Activated CD4-positive, alpha-beta T cell treated with anti-CD3 and anti-CD28 coated beads for 36 hours (primary cell): ENCODE results near the gene INHBB. TPM values are rescaled to one million over a fixed set of nuclear protein-coding genes. Genes with fewer than 3 reads are reported as not detected.

ENCODE experiments used
- ATAC-seq: fragments of 200-7000 bp; cut with Tn5 transposase; one replicate; pipeline ENCODE4 v1.10.0; 2021; ENCODE audit warnings: mild to moderate bottlenecking, moderate library complexity
- CTCF ChIA-PET: fragments of 350-600 bp; sonication (Branson Sonifier 250); formaldehyde crosslinking; loops from one replicate; lab custom pipeline; 2021; ENCODE audit warnings: antibody characterized with exemption; lab: Charles Lee
- POLR2A ChIA-PET: fragments of 350-600 bp; sonication (Branson Sonifier 250); formaldehyde crosslinking; loops from one replicate; lab custom pipeline; 2021; ENCODE audit warnings: antibody characterized with exemption, inconsistent platforms; lab: Charles Lee
- DNase-seq: peaks from one replicate; pipeline ENCODE4 v3.0.0-alpha.2; 2020
- H3K27ac Mint-ChIP-seq: one replicate; pipeline ENCODE4 v1.8.0; 2021; ENCODE audit warnings: mixed read lengths
- H3K27me3 Mint-ChIP-seq: one replicate; pipeline ENCODE4 v1.8.0; 2021; ENCODE audit warnings: mixed read lengths
- H3K36me3 Mint-ChIP-seq: one replicate; pipeline ENCODE4 v1.8.0; 2021; ENCODE audit warnings: low read depth, mixed read lengths
- H3K4me1 Mint-ChIP-seq: one replicate; pipeline ENCODE4 v1.8.0; 2021; ENCODE audit warnings: mixed read lengths
- H3K4me3 Mint-ChIP-seq: one replicate; pipeline ENCODE4 v1.8.0; 2021; ENCODE audit warnings: mild to moderate bottlenecking, moderate library complexity, mixed read lengths
- H3K9me3 Mint-ChIP-seq: one replicate; pipeline ENCODE4 v1.8.0; 2021; ENCODE audit warnings: low read depth, mixed read lengths
- intact Hi-C, 2 experiments: fragments of 100-400 bp; cut with DNase I in 1 of 2; cut with micrococcal nuclease in 1 of 2; formaldehyde crosslinking; loops; one replicate each; pipeline versions ENCODE4 v1.14.2 to v1.15.1; 2022 to 2024; cut with DNase I, micrococcal nuclease
- total RNA-seq, 2 experiments: library from RNA; stranded (reverse); gene quantifications; one replicate each; pipeline ENCODE4 v1.2.3, GENCODE V29; 2021

INHBB gene
- total RNA-seq, 2 experiments from 2014 or later = not detected

GRCh38 chr2:120349440-120349921 is 3.5 kb downstream of the INHBB start:
- DNase-seq = no peak
- ATAC-seq = no peak
- H3K4me1 Mint-ChIP-seq = peaks cover 11% of the 10 kb centered on the region
- H3K9me3 Mint-ChIP-seq = no peaks in the 10 kb centered on the region
- ChIA-PET CTCF (no interaction called here), POLR2A (no interaction called here)
- no peaks in the 10 kb centered on the region for H3K36me3 Mint-ChIP-seq
- no peak overlapping the region for H3K27ac Mint-ChIP-seq
- intact Hi-C loops = loop anchor here (5.0 to 10.0 kb wide), 3 partner anchors 165 to 595 kb away; partner anchors contain the start of genes GLI2 (in 1 of the 2) and PTPN4 (in 1 of the 2)
- no peak overlapping the region for H3K4me3 Mint-ChIP-seq
- peaks cover 41% of the 10 kb centered on the region for H3K27me3 Mint-ChIP-seq

- Mint-ChIP-seq H3K4me3 (no peak overlapping the region), H3K9me3 (no peaks in the 10 kb centered on the region), H3K4me1 (peaks cover 11% of the 10 kb centered on the region), H3K27me3 (peaks cover 42% of the 10 kb centered on the region), H3K36me3 (no peaks in the 10 kb centered on the region), H3K27ac (no peak overlapping the region)
- ChIA-PET CTCF (no interaction called here), POLR2A (no interaction called here)
- peak; percentile 14 for DNase-seq
- intact Hi-C loops = no loop called here
- ATAC-seq = no peak
Observed at GRCh38 chr2:120350080-120350479, 4.1 kb downstream of the INHBB start.

DNA sequence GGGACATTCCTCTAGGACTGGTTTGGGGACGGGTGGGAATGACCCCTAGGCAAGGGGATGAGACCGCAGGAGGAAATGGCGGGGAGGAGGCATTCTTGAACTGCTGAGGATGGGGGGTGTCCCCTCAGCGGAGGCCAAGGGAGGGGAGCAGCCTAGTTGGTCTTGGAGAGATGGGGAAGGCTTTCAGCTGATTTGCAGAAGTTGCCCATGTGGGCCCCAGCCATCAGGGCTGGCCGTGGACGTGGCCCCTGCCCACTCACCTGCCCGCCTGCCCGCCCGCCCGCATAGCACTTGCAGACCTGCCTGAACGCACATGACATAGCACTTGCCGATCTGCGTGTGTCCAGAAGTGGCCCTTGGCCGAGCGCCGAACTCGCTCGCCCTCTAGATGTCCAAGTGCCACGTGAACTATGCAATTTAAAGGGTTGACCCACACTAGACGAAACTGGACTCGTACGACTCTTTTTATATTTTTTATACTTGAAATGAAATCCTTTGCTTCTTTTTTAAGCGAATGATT is 4.9 kb downstream of the INHBB start:
- ATAC-seq = no peak
- Mint-ChIP-seq H3K9me3 (no peaks in the 10 kb centered on the region), H3K36me3 (no peaks in the 10 kb centered on the region), H3K27me3 (peaks cover 42% of the 10 kb centered on the region), H3K4me3 (no peak overlapping the region), H3K4me1 (peaks cover 11% of the 10 kb centered on the region), H3K27ac (no peak overlapping the region)
- DNase-seq = no peak
- intact Hi-C loops = no loop called here
- ChIA-PET POLR2A (no interaction called here), CTCF (no interaction called here)

DNA sequence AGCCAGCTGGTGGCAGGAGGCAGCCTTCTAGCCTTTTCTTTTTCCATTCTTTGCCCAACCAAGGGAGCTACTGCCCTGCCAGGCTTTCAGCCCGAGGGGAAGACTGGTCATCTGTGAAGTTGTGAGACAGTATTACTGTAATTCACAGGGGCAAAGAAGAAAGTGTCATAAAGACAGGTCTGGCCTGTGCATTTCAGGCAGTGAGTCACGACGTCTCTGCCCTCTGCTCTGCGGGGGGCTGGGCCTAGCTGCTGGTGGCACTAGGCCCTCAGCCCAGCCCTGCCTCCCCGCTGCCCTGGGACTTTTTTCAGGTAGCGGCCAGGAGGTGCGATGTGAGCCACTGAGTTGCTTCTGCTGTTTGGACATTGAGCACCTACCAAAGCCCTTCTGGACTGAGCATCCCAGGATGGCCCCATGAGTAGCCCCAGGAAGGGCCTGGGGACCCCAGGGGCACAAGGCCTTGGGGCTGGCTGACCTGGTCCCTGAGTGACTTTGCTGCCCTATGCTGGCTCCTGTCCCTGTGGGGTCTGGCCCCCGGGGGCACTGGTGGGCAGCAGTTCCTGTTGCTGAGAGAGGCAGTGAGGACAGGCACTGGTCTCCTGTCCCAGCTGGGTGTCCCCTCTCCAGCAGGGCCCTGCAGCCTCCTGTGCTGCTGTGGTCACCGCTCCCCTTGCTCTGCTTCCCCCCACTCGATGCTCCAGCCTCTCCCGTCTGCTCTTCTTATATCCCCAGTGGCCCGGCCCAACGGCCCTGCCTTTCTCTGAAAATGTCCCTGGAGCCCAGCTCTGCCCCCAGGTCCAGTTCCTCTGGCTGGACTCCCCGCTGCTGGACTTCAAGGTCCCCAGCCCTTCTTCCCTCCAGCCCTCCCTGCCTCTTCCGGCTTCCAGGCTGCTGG is 7.0 kb downstream of the INHBB start:
- Mint-ChIP-seq H3K27ac (no peak overlapping the region), H3K36me3 (no peaks in the 10 kb centered on the region), H3K4me3 (no peak overlapping the region), H3K9me3 (no peaks in the 10 kb centered on the region), H3K4me1 (no peaks in the 10 kb centered on the region), H3K27me3 (peaks cover 30% of the 10 kb centered on the region)
- CTCF ChIA-PET = interaction anchor here (0.6 kb wide), 1 partner anchor 67 kb away, joined by 3 read pairs; no protein-coding TSS in a partner anchor
- ATAC-seq (no peak), DNase-seq (no peak)
- intact Hi-C loops = no loop called here
- POLR2A ChIA-PET = no interaction called here

DNA sequence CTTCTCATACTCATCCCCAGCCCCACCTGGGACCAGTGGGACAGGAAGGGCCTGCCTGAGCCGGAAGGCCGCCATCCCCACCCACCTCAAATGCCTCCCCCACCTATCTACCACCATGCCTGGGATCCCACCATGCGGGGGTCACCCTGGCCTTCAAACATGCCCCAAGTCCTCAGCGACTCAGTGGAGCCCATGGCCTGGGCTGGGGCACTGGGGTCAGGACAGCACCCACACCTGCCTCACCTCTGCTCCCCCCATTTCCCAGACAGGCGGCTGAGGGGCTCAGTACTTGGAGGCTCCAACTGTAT is 7.6 kb downstream of the INHBB start:
- no peaks in the 10 kb centered on the region for H3K4me1 Mint-ChIP-seq
- POLR2A ChIA-PET = no interaction called here
- no peak overlapping the region for H3K27ac Mint-ChIP-seq
- H3K27me3 Mint-ChIP-seq = peaks cover 24% of the 10 kb centered on the region
- H3K36me3 Mint-ChIP-seq = no peaks in the 10 kb centered on the region
- intact Hi-C loops = no loop called here
- CTCF ChIA-PET = interaction anchor here (0.6 kb wide), 1 partner anchor 66 kb away, joined by 3 read pairs; no protein-coding TSS in a partner anchor
- H3K9me3 Mint-ChIP-seq = no peaks in the 10 kb centered on the region
- no peak for DNase-seq
- no peak overlapping the region for H3K4me3 Mint-ChIP-seq
- no peak for ATAC-seq

DNA sequence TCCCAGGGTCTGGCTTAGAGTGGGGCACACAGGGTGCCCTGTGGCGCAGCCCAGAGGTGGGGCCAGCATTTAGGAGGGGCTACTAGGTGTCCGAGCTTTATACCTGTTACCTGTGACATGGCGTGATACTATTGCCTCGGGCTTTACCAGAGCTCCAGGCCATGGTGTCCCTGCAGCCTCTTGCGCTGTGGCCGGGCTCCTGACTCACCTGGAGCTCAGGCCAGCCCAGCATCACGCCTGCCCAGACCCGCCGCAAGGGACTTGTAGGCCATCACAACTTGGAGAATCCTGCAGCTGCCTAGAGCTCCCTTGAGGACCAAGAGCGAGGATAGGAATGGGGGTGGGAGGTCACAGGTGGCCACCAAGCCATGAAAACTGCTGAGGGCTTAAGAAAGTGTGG is 8.0 kb downstream of the INHBB start:
- intact Hi-C loops = no loop called here
- POLR2A ChIA-PET = no interaction called here
- Mint-ChIP-seq H3K4me1 (no peaks in the 10 kb centered on the region), H3K27ac (no peak overlapping the region), H3K36me3 (no peaks in the 10 kb centered on the region), H3K9me3 (no peaks in the 10 kb centered on the region), H3K4me3 (no peak overlapping the region), H3K27me3 (peaks cover 20% of the 10 kb centered on the region)
- DNase-seq (no peak), ATAC-seq (no peak)
- CTCF ChIA-PET = no interaction called here

DNA sequence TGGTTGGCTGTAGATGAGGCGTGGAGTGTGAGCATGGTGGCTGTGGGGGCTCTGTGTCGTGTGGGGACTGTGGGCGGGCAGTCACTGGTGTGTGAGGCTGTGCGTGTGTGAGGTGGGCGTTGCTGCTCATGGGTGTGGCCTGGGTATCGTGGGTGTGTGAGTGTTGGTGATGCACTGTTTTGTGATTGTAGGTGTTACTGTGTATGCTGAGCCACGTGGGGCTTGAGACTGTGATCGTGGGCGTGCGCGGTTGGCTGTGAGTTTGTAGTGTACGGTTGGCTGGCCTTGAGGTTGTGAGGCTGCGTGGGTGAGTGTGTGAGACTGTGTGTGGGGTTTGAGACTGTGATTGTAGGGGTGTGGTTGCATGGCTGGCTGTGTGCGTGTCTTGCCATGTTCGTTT is 8.5 kb downstream of the INHBB start:
- intact Hi-C loops = no loop called here
- Mint-ChIP-seq H3K4me1 (no peaks in the 10 kb centered on the region), H3K36me3 (no peaks in the 10 kb centered on the region), H3K27ac (no peak overlapping the region), H3K27me3 (peaks cover 16% of the 10 kb centered on the region), H3K4me3 (no peak overlapping the region), H3K9me3 (no peaks in the 10 kb centered on the region)
- CTCF ChIA-PET = no interaction called here
- POLR2A ChIA-PET = no interaction called here
- DNase-seq = no peak
- no peak for ATAC-seq

- no peaks in the 10 kb centered on the region for H3K9me3 Mint-ChIP-seq
- no peak for DNase-seq
- H3K4me3 Mint-ChIP-seq = no peak overlapping the region
- H3K4me1 Mint-ChIP-seq = no peaks in the 10 kb centered on the region
- ChIA-PET CTCF (no interaction called here), POLR2A (interaction anchor here (0.6 kb wide), 1 partner anchor 15 kb away, joined by 5 read pairs; no protein-coding TSS in a partner anchor)
- H3K27me3 Mint-ChIP-seq = peaks cover 10% of the 10 kb centered on the region
- no peak overlapping the region for H3K27ac Mint-ChIP-seq
- no peak for ATAC-seq
- intact Hi-C loops = no loop called here
- no peaks in the 10 kb centered on the region for H3K36me3 Mint-ChIP-seq
Observed at GRCh38 chr2:120354935-120355779, 9.2 kb downstream of the INHBB start.

DNA sequence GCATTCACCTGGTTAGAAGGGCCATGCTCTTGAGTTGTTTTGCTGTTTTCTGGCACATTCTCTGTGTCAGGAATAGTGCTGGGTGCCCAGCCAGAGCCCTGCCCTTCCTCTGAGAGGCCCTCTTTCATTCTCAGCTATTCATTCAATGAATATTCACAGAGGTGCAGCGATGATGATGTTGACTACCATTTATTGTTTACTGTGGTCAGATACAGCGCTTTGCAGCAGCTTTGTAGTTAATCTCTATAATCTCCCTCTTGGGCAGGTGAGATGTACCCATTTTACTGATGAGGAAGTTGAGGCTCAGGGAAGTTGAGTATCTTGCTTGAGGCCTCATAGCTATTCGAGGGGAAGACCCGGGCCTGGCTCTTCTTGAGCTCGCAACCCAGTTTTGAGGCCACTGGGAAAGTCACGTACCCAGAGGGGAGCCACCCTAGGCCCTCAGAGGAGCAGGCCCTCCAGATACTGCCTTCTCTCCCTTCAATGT is 9.9 kb downstream of the INHBB start:
- Mint-ChIP-seq H3K4me3 (no peak overlapping the region), H3K27me3 (peaks cover 6% of the 10 kb centered on the region), H3K36me3 (no peaks in the 10 kb centered on the region), H3K27ac (no peak overlapping the region), H3K4me1 (no peaks in the 10 kb centered on the region), H3K9me3 (no peaks in the 10 kb centered on the region)
- ATAC-seq (no peak), DNase-seq (no peak)
- ChIA-PET POLR2A (interaction anchor here (0.6 kb wide), 1 partner anchor 16 kb away, joined by 5 read pairs; no protein-coding TSS in a partner anchor), CTCF (no interaction called here)
- intact Hi-C loops = no loop called here

- H3K4me3 Mint-ChIP-seq = no peak overlapping the region
- intact Hi-C loops = no loop called here
- DNase-seq = no peak
- H3K27me3 Mint-ChIP-seq = peaks cover 5% of the 10 kb centered on the region
- ChIA-PET CTCF (interaction anchor here (0.6 kb wide), 1 partner anchor 317 kb away, joined by 3 read pairs; no protein-coding TSS in a partner anchor), POLR2A (no interaction called here)
- H3K27ac Mint-ChIP-seq = no peak overlapping the region
- H3K36me3 Mint-ChIP-seq = no peaks in the 10 kb centered on the region
- no peak for ATAC-seq
- H3K9me3 Mint-ChIP-seq = no peaks in the 10 kb centered on the region
- H3K4me1 Mint-ChIP-seq = no peaks in the 10 kb centered on the region
Observed at GRCh38 chr2:120357768-120358167, 11.8 kb downstream of the INHBB start.

- ChIA-PET POLR2A (no interaction called here), CTCF (no interaction called here)
- Mint-ChIP-seq H3K36me3 (no peaks in the 10 kb centered on the region), H3K4me3 (no peak overlapping the region), H3K27me3 (peaks cover 5% of the 10 kb centered on the region), H3K4me1 (no peaks in the 10 kb centered on the region), H3K27ac (no peak overlapping the region), H3K9me3 (no peaks in the 10 kb centered on the region)
- DNase-seq (no peak), ATAC-seq (no peak)
- intact Hi-C loops = no loop called here
Observed at GRCh38 chr2:120358734-120359465, 13.0 kb downstream of the INHBB start.
